ENCODE results near the gene PLG.
"Not testable (repeated sequence)": the region's sequence is repeated elsewhere in the genome, so short reads cannot be mapped to it uniquely, and the experiment has no call there.

DNA sequence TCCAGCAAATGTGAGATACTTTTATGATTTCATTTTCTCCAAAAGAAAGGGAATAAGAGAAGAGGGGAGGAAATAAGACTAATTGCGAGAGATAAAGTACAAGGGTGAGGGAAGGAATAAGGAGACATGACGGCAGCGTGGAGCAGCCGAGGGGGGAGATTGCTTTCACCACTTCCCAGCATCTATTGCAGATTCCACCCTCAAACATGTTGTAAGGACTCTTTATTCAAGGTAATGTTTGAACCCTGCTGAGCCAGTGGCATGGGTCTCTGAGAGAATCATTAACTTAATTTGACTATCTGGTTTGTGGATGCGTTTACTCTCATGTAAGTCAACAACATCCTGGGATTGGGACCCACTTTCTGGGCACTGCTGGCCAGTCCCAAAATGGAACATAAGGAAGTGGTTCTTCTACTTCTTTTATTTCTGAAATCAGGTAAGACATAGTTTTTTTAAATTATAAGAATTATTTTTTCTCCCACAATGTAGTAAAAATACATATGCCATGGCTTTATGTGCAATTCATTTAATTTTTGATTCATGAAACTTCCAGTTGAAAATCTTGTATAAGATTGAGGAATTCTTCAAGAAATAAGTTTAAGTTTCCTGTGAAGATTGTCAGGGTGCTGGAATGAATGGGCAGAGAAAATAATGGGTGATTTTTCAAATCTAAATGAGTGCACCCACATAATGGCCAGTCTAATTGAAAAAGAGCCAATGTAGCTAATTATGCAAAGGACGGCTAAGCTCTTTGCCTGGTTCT is at the start of gene PLG:
- TF ChIP-seq, protein P1, sequence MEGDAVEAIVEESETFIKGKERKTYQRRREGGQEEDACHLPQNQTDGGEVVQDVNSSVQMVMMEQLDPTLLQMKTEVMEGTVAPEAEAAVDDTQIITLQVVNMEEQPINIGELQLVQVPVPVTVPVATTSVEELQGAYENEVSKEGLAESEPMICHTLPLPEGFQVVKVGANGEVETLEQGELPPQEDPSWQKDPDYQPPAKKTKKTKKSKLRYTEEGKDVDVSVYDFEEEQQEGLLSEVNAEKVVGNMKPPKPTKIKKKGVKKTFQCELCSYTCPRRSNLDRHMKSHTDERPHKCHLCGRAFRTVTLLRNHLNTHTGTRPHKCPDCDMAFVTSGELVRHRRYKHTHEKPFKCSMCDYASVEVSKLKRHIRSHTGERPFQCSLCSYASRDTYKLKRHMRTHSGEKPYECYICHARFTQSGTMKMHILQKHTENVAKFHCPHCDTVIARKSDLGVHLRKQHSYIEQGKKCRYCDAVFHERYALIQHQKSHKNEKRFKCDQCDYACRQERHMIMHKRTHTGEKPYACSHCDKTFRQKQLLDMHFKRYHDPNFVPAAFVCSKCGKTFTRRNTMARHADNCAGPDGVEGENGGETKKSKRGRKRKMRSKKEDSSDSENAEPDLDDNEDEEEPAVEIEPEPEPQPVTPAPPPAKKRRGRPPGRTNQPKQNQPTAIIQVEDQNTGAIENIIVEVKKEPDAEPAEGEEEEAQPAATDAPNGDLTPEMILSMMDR (IDR thresholded peaks at IDR 0.05) = not testable (repeated sequence)
- not testable (repeated sequence) for TF ChIP-seq POLR2A (IDR thresholded peaks at IDR 0.05); POLR2AphosphoS5 (IDR thresholded peaks at IDR 0.05; ENCODE audit: insufficient read depth in 1 of 2, low read depth in 1 of 2)
